ENCODE measurements around the gene VAT1. TPM values are rescaled to one million over a fixed set of nuclear protein-coding genes. Genes with fewer than 3 reads are reported as not detected.
"Not testable (repeated sequence)": the region's sequence is repeated elsewhere in the genome, so short reads cannot be mapped to it uniquely, and the experiment has no call there.

The VAT1 gene
- polyA plus RNA-seq, 1 donor, result 59.9 TPM

DNA sequence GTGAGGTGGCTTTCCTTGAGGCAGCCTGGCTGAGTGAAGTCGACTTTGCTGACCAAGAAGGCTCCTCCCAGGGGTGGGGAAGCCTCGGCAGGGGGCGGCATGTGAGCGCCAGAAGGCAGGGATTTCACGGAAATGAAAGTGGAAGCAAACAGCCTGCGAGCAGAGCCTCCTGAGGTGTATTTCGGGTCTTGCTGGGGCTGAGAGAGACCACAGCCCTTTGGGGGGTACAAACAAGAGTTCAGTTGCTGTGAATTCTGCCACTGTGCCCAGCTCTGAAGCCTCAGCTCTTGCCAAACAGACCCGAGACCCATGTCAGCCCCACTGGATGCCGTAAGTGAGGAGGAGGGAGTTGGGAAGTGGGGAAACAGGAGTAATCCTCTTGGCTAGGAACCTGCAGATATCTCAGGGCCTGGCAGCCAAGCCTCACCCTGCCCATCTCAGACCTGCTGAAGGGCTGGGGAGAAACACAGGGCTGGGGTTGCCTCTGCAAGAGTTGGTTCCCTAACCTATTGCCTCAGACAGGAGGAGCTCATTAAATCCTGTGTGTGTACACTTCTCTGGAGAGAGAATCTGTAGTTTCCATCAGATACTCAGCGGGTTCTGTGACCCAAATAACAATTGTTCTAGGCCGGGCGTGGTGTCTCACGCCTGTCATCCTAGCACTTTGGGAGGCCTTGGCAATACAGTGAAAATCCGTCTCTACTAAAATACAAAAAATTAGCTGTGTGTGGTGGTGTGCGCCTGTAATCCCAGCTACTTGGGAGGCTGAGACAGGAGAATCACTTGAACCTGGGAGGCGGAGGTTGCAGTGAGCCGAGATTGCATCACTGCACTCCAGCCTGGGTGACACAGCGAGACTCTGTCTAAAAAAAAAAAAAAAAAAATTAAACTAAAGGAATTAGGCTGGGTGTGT is 15.3 kb downstream of the VAT1 start, which contains the start of gene IFI35:
TSS of gene IFI35 (plus strand) at position 146 of the 913 bp plus-strand sequence. CDS start at position 310, 164 bp downstream.
- DNase-seq (ENCODE audit: low read depth), result no peak

DNA sequence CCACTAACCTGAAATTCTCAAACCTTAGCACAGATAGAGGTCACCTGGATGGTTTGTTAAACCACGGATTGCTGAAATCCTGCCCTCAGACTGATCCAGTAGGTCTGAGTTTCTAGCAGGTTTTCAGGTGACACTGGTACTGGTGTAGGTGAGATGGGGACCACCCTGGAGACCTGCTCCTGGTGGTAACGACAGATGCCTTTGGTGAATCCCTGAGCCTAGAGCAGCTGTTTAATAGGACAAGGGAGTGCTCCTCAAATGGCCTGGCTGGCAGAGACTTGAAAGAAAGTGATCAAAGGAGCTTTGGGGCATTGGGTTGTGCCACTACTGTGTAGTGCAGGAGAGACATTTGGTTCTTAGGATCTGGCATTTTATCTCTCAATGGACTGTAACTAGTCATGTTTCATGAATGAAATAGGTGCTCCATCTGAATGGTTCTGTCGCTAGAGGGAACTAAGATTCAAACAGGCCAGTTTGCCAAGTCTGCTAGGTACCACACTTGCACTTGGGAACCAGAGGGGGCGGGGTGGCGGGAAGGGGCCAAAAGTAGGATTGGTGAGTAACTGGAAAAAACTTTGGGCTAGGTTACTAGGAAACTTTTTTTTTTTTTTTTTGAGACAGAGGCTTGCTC is 18.5 kb downstream of the VAT1 start:
- no peak for DNase-seq (ENCODE audit: low read depth)

DNA sequence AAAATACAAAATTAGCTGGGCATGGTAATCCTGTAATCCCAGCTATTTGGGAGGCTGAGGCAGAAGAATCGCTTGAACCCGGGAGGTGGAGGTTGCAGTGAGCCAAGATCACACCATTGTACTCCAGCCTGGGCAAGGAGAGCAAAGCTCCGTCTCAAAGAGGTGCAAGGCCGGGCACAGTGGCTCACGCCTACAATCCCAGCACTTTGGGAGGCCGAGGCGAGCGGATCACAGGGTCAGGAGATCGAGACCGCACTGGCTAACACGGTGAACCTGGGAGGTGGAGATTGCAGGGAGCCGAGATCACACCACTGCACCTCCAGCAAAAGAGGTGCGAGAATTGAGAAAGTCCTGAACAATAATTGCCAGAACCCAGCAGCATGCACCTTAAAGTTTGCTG is 21.3 kb downstream of the VAT1 start:
- DNase-seq (ENCODE audit: low read depth), result not testable (repeated sequence)

DNA sequence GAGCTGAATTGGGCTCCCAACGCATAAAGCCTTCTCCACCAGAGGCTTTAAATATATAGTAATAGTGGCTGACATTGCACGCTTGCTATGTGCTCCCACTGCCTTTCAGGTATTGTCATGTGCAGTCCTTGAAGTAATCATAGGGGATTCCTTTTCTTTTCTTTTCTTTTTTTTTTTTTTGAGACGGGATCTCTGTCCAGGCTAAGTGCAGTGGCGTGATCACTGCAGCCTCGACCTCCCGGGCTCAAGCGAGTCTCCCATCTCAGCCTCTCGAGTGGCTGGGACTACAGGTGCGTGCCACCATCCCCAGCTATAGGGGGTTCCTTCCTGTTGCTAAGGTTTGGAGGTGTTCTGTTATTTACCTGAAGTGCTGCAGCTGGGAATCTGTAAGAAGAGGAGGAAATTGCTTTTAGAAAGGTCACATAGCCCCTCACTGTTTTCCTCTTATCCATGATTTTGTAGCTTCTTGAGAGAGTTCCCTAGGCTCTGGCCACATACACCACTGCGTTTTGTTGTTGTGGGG is 23.1 kb downstream of the VAT1 start:
- DNase-seq (ENCODE audit: low read depth), result no peak

DNA sequence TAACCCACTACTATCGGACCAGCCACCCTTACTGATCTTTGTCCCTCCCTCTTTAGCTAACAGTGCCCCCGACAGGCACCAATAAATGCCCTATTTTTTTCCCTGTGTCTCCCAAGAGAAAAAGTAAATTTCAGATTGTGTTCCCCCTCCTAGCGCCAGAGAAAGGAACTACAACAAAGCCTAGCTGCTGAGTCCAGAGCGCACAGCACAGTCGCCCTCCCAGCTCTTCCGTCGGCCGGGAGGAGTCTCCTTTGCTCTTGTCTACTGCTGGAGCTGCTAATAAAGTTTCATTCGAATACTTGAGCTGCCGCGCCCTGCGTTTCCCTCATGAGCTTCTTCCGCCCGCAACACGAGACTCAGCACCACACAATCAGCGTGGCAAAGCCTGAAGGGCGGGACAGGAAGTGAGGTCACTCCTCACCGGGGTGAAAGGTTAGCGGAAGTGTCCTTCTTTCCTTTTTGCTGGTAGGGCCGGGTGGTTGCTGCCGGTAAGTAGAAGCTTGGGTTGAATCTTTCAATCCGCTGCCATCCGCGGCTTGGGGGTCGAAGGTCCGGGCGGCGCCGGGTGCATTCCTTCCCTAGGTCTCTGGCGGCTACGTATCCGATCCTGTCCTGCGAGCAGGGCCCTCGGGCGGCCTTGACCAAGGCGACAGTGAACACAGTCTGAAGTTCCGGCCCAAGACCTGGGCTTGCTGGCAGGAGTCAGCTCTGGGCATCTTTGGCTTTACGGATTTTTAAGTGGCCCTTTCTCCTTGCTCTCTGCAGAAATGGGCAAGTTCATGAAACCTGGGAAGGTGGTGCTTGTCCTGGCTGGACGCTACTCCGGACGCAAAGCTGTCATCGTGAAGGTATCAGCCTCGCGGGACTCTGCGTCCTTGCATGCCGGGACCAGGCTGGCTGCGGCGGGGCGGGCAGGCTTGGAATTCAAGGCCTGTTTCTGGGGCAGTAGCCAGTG is 23.9 kb downstream of the VAT1 start, which contains the start of gene RPL27:
TSS of gene RPL27 (plus strand) at position 436 of the 955 bp plus-strand sequence. CDS start at position 768, 332 bp downstream.
- peak; percentile 99 for DNase-seq (ENCODE audit: low read depth)

DNA sequence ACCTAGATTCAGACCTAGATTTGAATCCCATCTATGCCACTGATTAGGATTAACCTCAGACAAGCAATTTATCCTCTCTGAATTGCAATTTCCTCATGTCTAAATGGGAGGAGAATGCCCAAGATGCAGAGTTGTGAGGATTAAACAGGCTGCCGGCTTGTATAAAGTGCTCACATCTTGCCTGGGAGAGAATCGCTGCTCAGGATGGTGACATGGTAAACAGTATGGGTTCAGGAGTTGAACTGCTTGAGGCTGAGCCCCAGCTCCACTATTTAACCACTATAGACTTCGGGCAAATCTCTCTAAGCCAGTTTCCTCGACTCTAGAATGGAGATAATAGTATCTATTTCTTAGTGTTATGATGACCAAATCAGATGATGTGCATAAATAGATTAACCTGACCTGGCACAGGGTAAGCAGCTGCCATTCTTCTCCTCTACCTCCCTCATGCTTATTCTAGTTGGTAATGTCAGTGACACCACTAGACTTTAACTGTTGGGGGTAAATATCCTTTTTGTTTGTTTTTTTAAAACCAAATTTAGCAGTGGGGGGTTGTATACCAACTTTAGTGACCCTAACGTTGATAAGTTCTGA is 24.7 kb downstream of the VAT1 start:
- DNase-seq (ENCODE audit: low read depth), result no peak

DNA sequence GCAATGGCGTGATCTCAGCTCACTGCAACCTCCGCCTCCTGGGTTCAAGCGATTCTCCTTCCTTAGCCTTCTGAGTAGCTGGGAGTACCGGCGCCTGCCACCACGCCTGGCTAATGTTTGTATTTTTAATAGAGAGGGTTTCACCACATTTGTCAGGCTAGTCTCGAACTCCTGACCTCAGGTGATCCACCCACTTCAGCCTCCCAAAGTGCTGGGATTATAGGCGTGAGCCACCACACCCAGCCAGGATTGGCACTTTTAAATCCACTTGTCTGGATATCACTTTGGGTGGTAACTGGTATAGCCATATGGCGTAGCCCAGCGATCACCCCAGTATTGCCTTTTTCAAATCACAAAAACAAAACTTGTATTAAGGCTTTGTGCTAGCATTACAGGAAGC is 28.3 kb downstream of the VAT1 start:
- DNase-seq (ENCODE audit: low read depth), result not testable (repeated sequence)

DNA sequence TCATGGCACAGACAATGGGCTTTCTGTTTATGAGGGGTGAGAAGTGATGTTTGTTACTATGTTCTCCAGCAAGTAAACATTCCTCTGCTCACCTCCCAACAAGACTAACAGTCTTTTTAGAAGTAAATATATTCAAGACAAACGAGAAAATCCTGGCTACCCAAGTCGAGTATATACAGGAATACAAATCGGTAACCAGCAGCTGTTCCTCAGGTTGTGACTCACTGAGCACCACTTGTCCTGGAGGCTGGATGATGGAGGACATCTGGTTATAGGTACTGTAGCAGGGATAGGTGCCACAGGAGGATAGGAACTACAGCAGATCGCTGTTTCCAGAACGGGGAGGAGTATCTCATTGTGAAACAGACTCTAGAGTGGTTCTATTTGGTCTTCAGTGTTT is 29.3 kb downstream of the VAT1 start:
- DNase-seq (ENCODE audit: low read depth), result no peak

DNA sequence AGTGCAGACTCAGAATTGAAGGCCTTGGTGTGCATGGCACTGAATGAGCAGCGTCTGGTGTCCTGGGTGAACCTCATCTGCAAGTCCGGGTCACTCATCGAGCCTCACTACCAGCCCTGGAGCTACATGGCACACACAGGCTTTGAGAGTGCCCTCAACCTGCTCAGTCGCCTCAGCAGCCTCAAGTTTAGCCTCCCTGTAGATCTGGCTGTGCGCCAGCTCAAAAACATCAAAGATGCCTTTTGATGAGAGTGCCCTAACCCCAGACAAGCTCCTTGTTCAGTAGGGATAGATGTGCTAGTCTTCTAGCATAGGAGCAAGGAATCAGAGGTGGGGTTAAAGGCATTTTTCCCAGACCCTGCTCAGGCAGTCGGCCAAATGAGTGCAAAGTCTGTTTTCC is 30.7 kb downstream of the VAT1 start:
- DNase-seq (ENCODE audit: low read depth), result no peak

DNA sequence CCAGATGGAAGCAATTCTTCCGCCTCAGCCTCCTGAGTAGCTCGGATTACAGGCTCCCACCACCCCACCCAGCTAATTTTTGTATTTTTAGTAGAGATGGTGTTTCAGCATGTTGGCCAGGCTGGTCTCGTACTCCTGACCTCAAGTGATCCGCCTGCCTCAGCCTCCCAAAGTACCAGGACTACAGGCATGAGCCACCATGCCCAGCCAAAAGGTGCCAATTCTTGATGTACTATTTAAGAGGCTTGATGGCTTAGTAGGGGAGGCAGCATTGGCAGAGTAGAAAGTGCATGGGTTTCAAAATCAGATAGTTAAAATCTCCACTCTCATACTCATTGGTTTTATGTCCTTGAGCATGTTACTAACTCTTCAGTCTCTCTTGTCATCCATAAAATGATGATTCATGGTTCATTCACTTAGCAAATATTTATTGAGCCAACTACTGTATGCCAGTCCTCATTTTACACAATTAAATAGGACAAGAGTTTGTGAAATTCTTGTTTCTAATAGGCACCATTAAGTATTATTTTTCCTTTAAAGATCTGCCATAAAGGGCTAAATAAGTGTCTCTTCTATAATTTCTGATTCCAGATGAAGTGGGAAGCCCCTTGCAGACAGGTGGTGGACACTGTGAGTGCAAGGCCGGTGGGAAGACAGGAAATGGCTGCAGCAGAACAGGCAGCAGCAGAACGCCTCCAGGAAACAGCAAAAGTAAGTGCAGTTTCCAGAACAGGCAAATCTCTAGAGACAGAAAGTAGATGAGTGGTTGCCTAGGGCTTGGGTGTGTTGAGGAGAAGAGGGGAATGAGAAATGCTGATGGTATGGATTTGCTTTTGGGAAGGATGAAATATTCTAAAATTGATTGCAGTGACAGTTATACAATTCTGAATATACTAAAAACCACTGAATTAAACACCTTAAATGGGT is 32.2 kb downstream of the VAT1 start:
- DNase-seq (ENCODE audit: low read depth), result no peak

DNA sequence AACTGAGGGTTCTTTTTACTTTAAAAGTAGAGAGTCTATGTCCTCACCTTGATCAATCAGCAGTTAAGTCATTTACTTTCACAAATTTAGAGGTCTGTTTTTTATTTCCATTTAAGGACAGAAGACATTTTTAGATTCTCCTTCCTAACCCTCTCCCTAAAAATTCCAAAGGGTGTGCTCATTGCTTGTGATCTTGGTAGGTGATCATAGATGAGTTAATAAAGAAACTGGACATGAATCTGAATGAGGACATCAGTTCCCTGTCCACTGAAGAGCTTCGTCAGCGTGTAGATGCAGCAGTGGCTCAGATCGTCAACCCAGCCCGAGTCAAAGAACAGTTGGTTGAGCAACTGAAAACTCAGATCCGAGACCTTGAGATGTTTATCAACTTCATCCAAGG is 33.0 kb downstream of the VAT1 start:
- no peak for DNase-seq (ENCODE audit: low read depth)

DNA sequence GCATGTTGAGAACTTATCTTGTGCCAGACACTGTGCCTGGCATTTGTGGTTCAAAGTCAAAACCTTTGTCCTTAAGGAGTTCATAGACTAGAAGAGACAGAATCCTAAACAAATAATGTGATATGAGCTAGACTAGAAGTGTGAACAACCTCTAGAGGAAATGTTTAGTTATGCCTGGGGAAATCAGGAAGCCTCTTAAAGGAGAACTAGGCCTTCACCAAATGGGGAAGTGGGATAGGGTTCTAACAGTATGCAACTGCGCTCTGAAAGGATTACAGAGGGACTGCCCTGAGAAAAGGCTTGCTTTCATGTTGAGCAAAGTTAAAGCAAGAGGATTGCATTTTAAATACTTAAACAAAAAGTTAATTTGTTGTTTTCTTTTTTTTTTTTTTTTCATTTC is 37.0 kb downstream of the VAT1 start:
- no peak for DNase-seq (ENCODE audit: low read depth)

DNA sequence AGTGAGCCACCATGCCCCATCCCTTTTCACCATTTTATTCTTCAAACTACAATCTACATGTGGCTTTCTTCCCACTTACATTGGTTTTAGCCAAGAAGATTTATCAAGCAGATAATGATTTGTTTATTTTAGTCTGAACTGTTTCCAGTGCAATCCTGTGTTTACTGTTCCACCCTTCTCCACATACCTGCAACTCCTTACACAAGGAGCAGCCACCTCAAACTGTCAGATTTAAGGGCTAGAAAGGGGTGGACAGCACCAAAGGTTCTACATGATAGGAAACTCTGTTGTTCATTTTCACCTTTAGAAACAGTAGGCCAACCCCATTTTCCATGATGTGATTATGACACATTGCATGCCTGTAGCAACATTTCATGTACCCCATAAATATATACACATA is 39.9 kb downstream of the VAT1 start:
- no peak for DNase-seq (ENCODE audit: low read depth)

DNA sequence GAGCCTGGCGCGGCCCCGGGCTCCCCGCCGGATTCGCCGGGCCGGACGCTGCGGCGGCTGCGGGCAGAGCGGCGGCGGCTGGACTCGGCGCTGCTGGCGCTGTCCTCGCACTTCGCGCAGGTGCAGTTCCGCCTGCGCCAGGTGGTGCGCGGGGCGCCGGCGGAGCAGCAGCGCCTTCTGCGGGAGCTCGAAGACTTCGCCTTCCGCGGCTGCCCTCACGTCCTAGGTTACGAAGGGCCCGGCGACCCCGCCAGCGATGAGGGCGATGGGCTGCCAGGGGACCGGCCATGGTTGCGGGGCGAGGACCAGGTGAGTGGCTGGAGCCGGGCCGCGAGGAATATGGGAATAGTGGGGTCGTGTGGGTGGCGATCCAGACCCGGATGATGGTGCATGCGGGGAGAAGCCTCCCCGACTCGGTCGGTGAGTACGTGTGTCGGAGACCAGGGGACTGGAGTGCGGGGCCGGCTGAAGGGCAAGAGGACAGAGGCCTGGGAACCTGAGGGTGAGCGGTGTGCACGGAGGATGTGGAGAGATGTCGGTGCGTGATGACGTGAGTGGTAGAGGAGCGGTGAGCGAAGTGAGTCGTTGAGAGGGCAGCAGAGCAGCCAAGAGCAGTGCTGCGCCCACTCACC is 41.3 kb downstream of the VAT1 start:
- DNase-seq (ENCODE audit: low read depth), result no peak

DNA sequence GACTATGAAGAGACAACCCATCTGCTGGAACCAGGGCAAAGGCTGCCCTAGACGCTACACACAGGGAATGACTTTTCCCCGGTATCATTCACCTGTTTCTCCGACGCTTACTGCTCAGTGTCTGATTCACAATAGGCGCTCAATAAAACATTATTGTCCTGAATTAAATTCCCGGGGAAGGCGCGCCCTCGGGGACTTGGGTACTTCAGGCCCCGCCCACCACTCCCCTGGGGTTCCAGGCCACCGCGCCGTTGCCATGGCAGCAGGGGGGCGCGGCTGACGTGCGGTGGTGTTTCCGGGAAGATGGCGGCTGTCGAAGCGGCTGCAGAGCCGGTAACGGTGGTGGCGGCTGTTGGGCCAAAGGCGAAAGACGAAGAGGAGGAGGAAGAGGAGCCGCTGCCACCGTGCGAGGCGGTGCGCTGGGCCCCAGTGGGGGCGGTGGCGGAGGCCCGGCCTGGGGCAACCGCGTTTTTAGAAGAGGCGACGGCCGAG is 41.9 kb downstream of the VAT1 start, which contains the start of gene RUNDC1:
TSS of gene RUNDC1 (plus strand) at position 292 of the 492 bp plus-strand sequence. CDS start at position 304, 12 bp downstream.
- DNase-seq (ENCODE audit: low read depth), result no peak

DNA sequence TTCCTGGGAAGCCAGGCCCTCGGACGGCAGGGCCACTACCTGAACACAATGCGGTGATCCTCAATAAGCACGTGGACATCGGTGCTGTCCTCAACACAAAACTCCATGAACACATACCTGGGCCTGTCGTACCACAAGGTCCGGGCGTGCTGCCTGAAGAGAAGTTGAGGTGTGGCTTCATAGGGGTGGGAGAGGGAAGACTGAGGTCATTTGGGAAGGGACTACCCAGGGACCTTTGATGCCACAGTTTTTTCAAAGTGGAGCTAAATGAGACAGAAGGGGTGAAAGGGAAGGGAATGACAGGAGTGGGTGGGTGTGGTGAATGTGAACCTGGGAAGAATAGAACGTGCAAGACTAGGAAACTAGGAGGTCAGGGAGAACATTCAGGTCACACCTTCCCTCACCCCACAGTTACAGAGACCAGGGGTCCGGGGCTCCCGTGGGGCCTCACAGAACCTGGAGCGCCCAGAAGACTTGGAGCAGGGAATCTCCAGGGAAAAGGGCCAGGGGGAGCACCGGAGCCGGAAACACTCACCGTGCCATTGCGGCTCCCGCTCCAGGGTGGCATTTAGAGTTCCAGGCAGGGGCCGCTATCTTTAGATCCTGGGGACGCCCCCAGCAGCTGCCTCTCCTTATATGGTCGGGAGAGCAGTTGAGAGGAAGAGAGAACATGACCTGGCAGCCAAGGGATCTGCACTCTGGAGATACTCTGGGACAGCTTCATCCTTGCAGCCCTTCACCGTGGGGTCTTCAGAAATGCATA is 42.5 kb downstream of the VAT1 start, which contains the start of gene PTGES3L:
TSS of gene PTGES3L (minus strand) at position 570 of the 763 bp plus-strand sequence. CDS start at position 543, 27 bp downstream.
- DNase-seq (ENCODE audit: low read depth), result no peak

DNA sequence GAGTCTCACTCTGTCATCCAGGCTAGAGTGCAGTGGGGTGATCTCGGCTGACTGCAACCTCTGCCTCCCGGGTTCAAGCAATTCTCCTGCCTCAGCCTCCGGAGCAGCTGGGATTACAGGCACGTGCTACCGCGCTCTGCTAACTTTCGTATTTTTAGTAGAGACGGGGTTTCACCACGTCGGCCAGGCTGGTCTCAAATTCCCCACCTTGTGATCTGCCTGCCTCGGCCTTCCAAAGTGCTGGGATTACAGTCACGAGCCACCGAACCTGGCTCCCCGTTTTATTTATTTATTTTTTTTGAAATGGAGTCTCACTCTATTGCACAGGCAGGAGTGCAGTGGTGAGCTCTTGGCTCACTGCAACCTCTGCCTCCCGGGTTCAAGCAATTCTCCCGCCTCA is 46.5 kb downstream of the VAT1 start:
- DNase-seq (ENCODE audit: low read depth), result not testable (repeated sequence)

DNA sequence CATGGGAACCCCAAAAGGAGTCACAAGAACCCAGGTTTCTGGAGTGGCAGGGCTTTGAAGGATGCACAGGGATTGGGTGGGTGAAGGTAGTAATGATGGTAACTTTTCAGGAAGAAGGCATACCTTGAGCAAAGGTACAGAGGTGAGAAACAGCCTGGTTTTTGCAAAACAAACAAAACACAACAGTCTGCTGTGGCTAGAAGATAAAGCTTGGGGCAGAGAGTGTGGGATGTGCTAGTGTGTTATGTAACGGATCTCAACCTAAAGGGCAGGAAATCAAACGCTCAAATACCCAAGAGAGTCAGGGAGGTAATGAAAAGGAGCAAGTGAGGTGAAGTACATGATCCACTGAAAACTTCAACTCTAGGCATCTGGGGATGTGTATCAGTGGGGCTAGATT is 46.9 kb downstream of the VAT1 start:
- no peak for DNase-seq (ENCODE audit: low read depth)

Data from forelimb muscle (tissue), 1 donor.